GM23338 (cell line): ENCODE data around the gene ZNF276. TPM values are rescaled to one million over a fixed set of nuclear protein-coding genes. Genes with fewer than 3 reads are reported as not detected.

Experiments
- ATAC-seq: fragments of 200-7000 bp; cut with Tn5 transposase; 3 replicates; pipeline ENCODE4 v1.9.1; 2020
- DNase-seq: peaks from one replicate; pipeline ENCODE4 v3.0.0-alpha.2; 2015; ENCODE audit warnings: low spot score
- H2AFZ ChIP-seq: fragments of 200-600 bp; sonication (generic); 2 replicates; pipeline ENCODE4 v1.8.0; 2016; ENCODE audit warnings: antibody characterized with exemption, mild to moderate bottlenecking, moderate library complexity
- H3F3A ChIP-seq: fragments of 200-600 bp; sonication (generic); replicated peaks from 2 replicates; pipeline ENCODE4 v1.8.0; 2017; ENCODE audit warnings: antibody characterized with exemption, mixed run types, low read depth
- H3K27ac ChIP-seq: fragments of 200-600 bp; sonication (generic); 2 replicates; pipeline ENCODE4 v1.6.1; 2016; ENCODE audit warnings: low read depth
- H3K27me3 ChIP-seq: fragments of 200-600 bp; sonication (generic); 2 replicates; pipeline ENCODE4 v1.8.0; 2016; ENCODE audit warnings: mild to moderate bottlenecking, mixed run types, moderate library complexity; ENCODE audit not compliant: insufficient read depth
- H3K36me3 ChIP-seq: fragments of 200-600 bp; sonication (generic); 2 replicates; pipeline ENCODE4 v1.8.0; 2016; ENCODE audit warnings: mild to moderate bottlenecking; ENCODE audit not compliant: insufficient read depth
- H3K4me1 ChIP-seq: fragments of 200-600 bp; sonication (generic); 2 replicates; pipeline ENCODE4 v1.8.0; 2016; ENCODE audit warnings: mild to moderate bottlenecking, moderate library complexity; ENCODE audit not compliant: insufficient read depth
- H3K4me2 ChIP-seq: fragments of 200-600 bp; sonication (generic); 2 replicates; pipeline ENCODE4 v1.7.1; 2017; ENCODE audit warnings: mixed run types
- H3K4me3 ChIP-seq: fragments of 200-600 bp; sonication (generic); 2 replicates; pipeline ENCODE4 v1.6.1; 2016; ENCODE audit warnings: mixed run types
- H3K79me2 ChIP-seq: fragments of 200-600 bp; sonication (generic); replicated peaks from 2 replicates; pipeline ENCODE4 v1.8.0; 2017; ENCODE audit warnings: mild to moderate bottlenecking; ENCODE audit not compliant: insufficient read depth
- H3K9me2 ChIP-seq: fragments of 200-600 bp; sonication (generic); 2 replicates; pipeline ENCODE4 v1.8.0; 2017; ENCODE audit not compliant: insufficient read depth
- H4K20me1 ChIP-seq: fragments of 200-600 bp; sonication (generic); replicated peaks from 2 replicates; pipeline ENCODE4 v1.8.0; 2017; ENCODE audit warnings: mild to moderate bottlenecking; ENCODE audit not compliant: insufficient read depth
- H3K27ac Mint-ChIP-seq: 2 replicates; pipeline ENCODE4 v1.8.0; 2020; ENCODE audit warnings: inconsistent platforms, mild to moderate bottlenecking, moderate library complexity, mixed read lengths
- H3K27me3 Mint-ChIP-seq: 3 replicates; pipeline ENCODE4 v1.8.0; 2022; ENCODE audit warnings: low read depth, mild to moderate bottlenecking, moderate library complexity, mixed read lengths, inconsistent platforms; ENCODE audit not compliant: insufficient read depth, poor library complexity
- H3K36me3 Mint-ChIP-seq: 3 replicates; pipeline ENCODE4 v1.8.0; 2021; ENCODE audit warnings: low read depth, mild to moderate bottlenecking, inconsistent platforms, moderate library complexity, mixed read lengths
- H3K4me1 Mint-ChIP-seq: 3 replicates; pipeline ENCODE4 v1.8.0; 2020; ENCODE audit warnings: mild to moderate bottlenecking, inconsistent platforms, mixed read lengths
- H3K4me3 Mint-ChIP-seq: 3 replicates; pipeline ENCODE4 v1.8.0; 2021; ENCODE audit warnings: moderate library complexity, mild to moderate bottlenecking, inconsistent platforms, mixed read lengths
- H3K9me3 Mint-ChIP-seq: 3 replicates; pipeline ENCODE4 v1.8.0; 2020; ENCODE audit warnings: moderate library complexity, mild to moderate bottlenecking, inconsistent platforms, mixed read lengths
- CREB1 ChIP-seq: fragments of 250-450 bp; sonication (Bioruptor Pico); IDR thresholded peaks from 2 replicates; pipeline ENCODE4 v1.5.0; 2020; ENCODE audit warnings: low read depth, mild to moderate bottlenecking, moderate library complexity
- CTCF ChIP-seq, 2 experiments: fragments of 200-600 bp in 1 of 2; sonication (generic) in 1 of 2; conservative IDR thresholded peaks; 2 replicates each; pipeline versions ENCODE4 v1.5.1 to v1.6.1; 2016 to 2017; ENCODE audit warnings: antibody characterized with exemption in 2 of 2, low read depth in 2 of 2, mild to moderate bottlenecking in 2 of 2, moderate library complexity in 1 of 2
- ETS1 ChIP-seq: IDR thresholded peaks from 2 replicates; pipeline ENCODE4 v1.6.1; 2016; ENCODE audit warnings: antibody characterized with exemption
- EZH2 ChIP-seq: fragments of 200-600 bp; sonication (generic); IDR thresholded peaks from one replicate; pipeline ENCODE4 v1.8.0; 2017; ENCODE audit warnings: antibody characterized with exemption, mild to moderate bottlenecking, low read depth; ENCODE audit not compliant: unreplicated experiment
- EZH2phosphoT487 ChIP-seq: fragments of 200-600 bp; sonication (generic); IDR thresholded peaks from one replicate; pipeline ENCODE4 v1.8.1; 2018; ENCODE audit warnings: antibody characterized with exemption; ENCODE audit not compliant: unreplicated experiment
- JUNB ChIP-seq: IDR thresholded peaks from one replicate; pipeline ENCODE4 v1.6.1; 2016; ENCODE audit warnings: antibody characterized with exemption; ENCODE audit not compliant: unreplicated experiment
- NANOG ChIP-seq: IDR thresholded peaks from 2 replicates; pipeline ENCODE4 v1.6.1; 2016; ENCODE audit warnings: antibody characterized with exemption, borderline replicate concordance
- POLR2AphosphoS5 ChIP-seq: IDR thresholded peaks from 2 replicates; pipeline ENCODE4 v1.6.1; 2016; ENCODE audit warnings: antibody characterized with exemption, low read depth
- STAT1 ChIP-seq: IDR thresholded peaks from one replicate; pipeline ENCODE4 v1.6.1; 2016; ENCODE audit warnings: antibody characterized with exemption; ENCODE audit not compliant: unreplicated experiment
- ZNF114 ChIP-seq: fragments of 250-450 bp; sonication (Bioruptor Pico); IDR thresholded peaks from 2 replicates; pipeline ENCODE4 v1.5.0; 2020; ENCODE audit warnings: mild to moderate bottlenecking, moderate library complexity
- ZNF331 ChIP-seq: fragments of 250-450 bp; sonication (Bioruptor Pico); IDR thresholded peaks from 2 replicates; pipeline ENCODE4 v1.5.0; 2020; ENCODE audit warnings: low read depth, mild to moderate bottlenecking, moderate library complexity
- ZNF462 ChIP-seq: fragments of 250-450 bp; sonication (Bioruptor Pico); IDR thresholded peaks from 2 replicates; pipeline ENCODE4 v1.5.0; 2020; ENCODE audit warnings: mild to moderate bottlenecking, moderate library complexity
- polyA plus RNA-seq: library from polyadenylated mRNA; unstranded; fragments of >200 nt; fragmentation: Nextera tagmentation; extraction: Ambion mirVana; gene quantifications from 2 replicates; pipeline ENCODE4 v1.2.1, GENCODE V29; 2016
- total RNA-seq: library from RNA; depleted of rRNA; stranded (reverse); fragments of >200 nt; shearing (Covaris generic); gene quantifications from 2 replicates; pipeline ENCODE4 v1.2.3, GENCODE V29; 2014
- TF ChIP-seq, protein P1 (sequence below): IDR thresholded peaks from one replicate; pipeline ENCODE4 v1.6.1; 2018; ENCODE audit warnings: antibody characterized with exemption; ENCODE audit not compliant: unreplicated experiment

The ZNF276 gene
- total and polyA plus RNA-seq, 2 experiments from 2014 or later: 3.4 to 15.6 TPM

- TF ChIP-seq NANOG (no peak), POLR2AphosphoS5 (no peak; the same call in 1 of the 2 replicates), JUNB (no peak), ZNF331 (CRISPR knock-in tag) (no peak), EZH2 (no peak), ZNF462 (CRISPR knock-in tag) (no peak), ETS1 (no peak), EZH2phosphoT487 (no peak), STAT1 (no peak), CREB1 (no peak), ZNF114 (CRISPR knock-in tag) (no peak), CTCF (conservative IDR thresholded peaks at IDR 0.05; ENCODE audit: low read depth in 2 of 2) (no peak)
- TF ChIP-seq, protein P1, sequence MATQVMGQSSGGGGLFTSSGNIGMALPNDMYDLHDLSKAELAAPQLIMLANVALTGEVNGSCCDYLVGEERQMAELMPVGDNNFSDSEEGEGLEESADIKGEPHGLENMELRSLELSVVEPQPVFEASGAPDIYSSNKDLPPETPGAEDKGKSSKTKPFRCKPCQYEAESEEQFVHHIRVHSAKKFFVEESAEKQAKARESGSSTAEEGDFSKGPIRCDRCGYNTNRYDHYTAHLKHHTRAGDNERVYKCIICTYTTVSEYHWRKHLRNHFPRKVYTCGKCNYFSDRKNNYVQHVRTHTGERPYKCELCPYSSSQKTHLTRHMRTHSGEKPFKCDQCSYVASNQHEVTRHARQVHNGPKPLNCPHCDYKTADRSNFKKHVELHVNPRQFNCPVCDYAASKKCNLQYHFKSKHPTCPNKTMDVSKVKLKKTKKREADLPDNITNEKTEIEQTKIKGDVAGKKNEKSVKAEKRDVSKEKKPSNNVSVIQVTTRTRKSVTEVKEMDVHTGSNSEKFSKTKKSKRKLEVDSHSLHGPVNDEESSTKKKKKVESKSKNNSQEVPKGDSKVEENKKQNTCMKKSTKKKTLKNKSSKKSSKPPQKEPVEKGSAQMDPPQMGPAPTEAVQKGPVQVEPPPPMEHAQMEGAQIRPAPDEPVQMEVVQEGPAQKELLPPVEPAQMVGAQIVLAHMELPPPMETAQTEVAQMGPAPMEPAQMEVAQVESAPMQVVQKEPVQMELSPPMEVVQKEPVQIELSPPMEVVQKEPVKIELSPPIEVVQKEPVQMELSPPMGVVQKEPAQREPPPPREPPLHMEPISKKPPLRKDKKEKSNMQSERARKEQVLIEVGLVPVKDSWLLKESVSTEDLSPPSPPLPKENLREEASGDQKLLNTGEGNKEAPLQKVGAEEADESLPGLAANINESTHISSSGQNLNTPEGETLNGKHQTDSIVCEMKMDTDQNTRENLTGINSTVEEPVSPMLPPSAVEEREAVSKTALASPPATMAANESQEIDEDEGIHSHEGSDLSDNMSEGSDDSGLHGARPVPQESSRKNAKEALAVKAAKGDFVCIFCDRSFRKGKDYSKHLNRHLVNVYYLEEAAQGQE: no peak
- Histone ChIP-seq H3K4me1 (peaks cover 7% of the 10 kb centered on the region; the same call in 1 of the 2 replicates), H3K27ac (0 out of 2 replicates have a peak overlapping the region, but pooled peaks have one; percentile 55), H4K20me1 (peaks cover 4% of the 10 kb centered on the region), H3K36me3 (0 out of 2 replicates have a peak, but pooled peaks cover 2% of the 10 kb centered on the region), H3K4me3 (no peak overlapping the region), H3K27me3 (no peaks in the 10 kb centered on the region), H3K4me2 (no peak overlapping the region), H3K79me2 (no peaks in the 10 kb centered on the region), H3K9me2 (no peaks in the 10 kb centered on the region), H3F3A (peaks cover 15% of the 10 kb centered on the region; the same call in 1 of the 2 replicates), H2AFZ (no peak overlapping the region)
- Mint-ChIP-seq H3K4me1 (peaks cover 3% of the 10 kb centered on the region; the same call in 1 of the 3 replicates), H3K4me3 (no peak overlapping the region), H3K36me3 (peaks cover 38% of the 10 kb centered on the region), H3K27ac (no peak overlapping the region), H3K27me3 (peaks cover 19% of the 10 kb centered on the region), H3K9me3 (no peaks in the 10 kb centered on the region)
- ATAC-seq: no peak
- DNase-seq: no peak
These were observed 25.3 kb upstream of the ZNF276 start for GRCh38 chr16:89695875-89696669.
